Activated CD8-positive, alpha-beta T cell treated with anti-CD3 and anti-CD28 coated beads, Interleukin-2, amount 10 ng/mL, durations not matched to agents 7 days and 5 days (primary cell): ENCODE results near the gene LDLRAD2. TPM values are rescaled to one million over a fixed set of nuclear protein-coding genes. Genes with fewer than 3 reads are reported as not detected.

ENCODE experiments used
- ATAC-seq: fragments of 150-1000 bp; cut with Tn5 transposase; one replicate; pipeline ENCODE4 v1.10.0; 2021; ENCODE audit warnings: moderate library complexity
- CTCF ChIA-PET: fragments of 350-600 bp; sonication (Branson Sonifier 250); formaldehyde crosslinking; loops from one replicate; lab custom pipeline; 2021; ENCODE audit warnings: antibody characterized with exemption; lab: Charles Lee
- POLR2A ChIA-PET: fragments of 350-600 bp; sonication (Branson Sonifier 250); formaldehyde crosslinking; loops from one replicate; lab custom pipeline; 2021; ENCODE audit warnings: antibody characterized with exemption; lab: Charles Lee
- DNase-seq: peaks from one replicate; pipeline ENCODE4 v3.0.0-alpha.2; 2020
- H3K27ac Mint-ChIP-seq: one replicate; pipeline ENCODE4 v1.8.0; 2021; ENCODE audit warnings: mild to moderate bottlenecking, mixed read lengths
- H3K27me3 Mint-ChIP-seq: one replicate; pipeline ENCODE4 v1.8.0; 2021; ENCODE audit warnings: low read depth, mixed read lengths
- H3K36me3 Mint-ChIP-seq: one replicate; pipeline ENCODE4 v1.8.0; 2021; ENCODE audit warnings: low read depth, mixed read lengths
- H3K4me1 Mint-ChIP-seq: one replicate; pipeline ENCODE4 v1.8.0; 2021; ENCODE audit warnings: low read depth, mixed read lengths
- H3K4me3 Mint-ChIP-seq: one replicate; pipeline ENCODE4 v1.8.0; 2021; ENCODE audit warnings: mild to moderate bottlenecking, mixed read lengths
- H3K9me3 Mint-ChIP-seq: one replicate; pipeline ENCODE4 v1.8.0; 2022; ENCODE audit warnings: mixed read lengths; ENCODE audit not compliant: insufficient read depth
- total RNA-seq, 2 experiments: library from RNA; stranded (reverse); gene quantifications; one replicate each; pipeline ENCODE4 v1.2.3, GENCODE V29; 2021

The LDLRAD2 gene
- total RNA-seq, 2 experiments from 2014 or later = not detected

DNA sequence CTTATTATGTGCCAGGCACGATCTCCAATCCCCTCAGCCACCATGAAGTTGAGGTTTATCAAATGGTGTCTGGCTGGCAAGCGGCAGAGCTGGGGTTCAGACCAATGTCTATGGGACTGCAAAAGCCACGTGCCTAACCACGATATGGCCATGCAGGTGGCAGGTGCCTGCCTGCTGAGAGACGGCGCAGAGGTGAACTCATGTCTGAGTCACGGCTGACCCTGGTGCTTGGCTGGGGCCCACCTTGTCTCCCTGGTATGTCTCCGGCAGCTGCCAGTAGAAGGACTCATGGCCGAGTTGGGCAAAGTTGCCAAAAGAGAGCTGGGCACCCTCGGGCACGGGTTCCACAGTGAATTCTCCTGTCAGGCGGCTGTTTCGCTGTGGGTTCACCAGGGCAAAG, 59.9 kb downstream of the LDLRAD2 start:
- ATAC-seq (no peak), DNase-seq (no peak)
- no peak overlapping the region for H3K4me3 Mint-ChIP-seq
- ChIA-PET POLR2A (no interaction called here), CTCF (no interaction called here)
- H3K36me3 Mint-ChIP-seq = no peaks in the 10 kb centered on the region
- H3K4me1 Mint-ChIP-seq = no peaks in the 10 kb centered on the region
- H3K27me3 Mint-ChIP-seq = no peaks in the 10 kb centered on the region
- H3K9me3 Mint-ChIP-seq = no peaks in the 10 kb centered on the region
- H3K27ac Mint-ChIP-seq = no peak overlapping the region

DNA sequence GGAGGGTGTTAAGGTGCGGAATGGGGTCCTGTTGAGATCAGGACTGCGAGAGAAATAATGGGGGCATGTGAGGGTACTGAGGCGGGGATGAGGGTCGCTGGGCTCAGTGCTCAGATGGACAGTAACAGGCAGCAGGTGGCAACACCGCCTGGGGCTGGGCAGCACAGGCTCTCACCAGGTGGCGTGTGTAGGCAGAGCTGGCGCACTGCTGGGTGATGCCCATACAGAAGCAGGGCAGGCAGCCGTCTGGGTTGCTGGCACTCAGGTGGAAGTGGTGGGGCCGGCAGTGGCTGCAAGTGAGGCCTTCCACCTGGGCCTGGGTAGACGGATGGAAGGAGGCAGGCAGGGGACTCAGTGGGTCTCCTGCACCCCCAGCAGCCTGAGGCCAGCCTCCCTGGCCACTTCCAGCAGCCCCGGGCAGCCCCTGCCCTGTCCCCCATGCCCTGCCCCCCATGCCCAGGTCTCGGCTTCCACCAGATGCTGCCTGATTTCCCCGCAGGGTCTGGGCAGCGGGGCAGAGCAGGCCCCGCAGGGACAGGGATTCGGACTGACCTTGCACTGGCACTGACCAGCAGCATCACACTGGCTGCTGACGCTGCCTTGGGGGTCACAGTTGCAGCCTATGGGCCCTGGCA, 60.5 kb downstream of the LDLRAD2 start:
- ChIA-PET CTCF (no interaction called here), POLR2A (no interaction called here)
- no peaks in the 10 kb centered on the region for H3K36me3 Mint-ChIP-seq
- no peak overlapping the region for H3K4me3 Mint-ChIP-seq
- no peak for ATAC-seq
- no peak overlapping the region for H3K27ac Mint-ChIP-seq
- no peak for DNase-seq
- no peaks in the 10 kb centered on the region for H3K9me3 Mint-ChIP-seq
- H3K4me1 Mint-ChIP-seq = no peaks in the 10 kb centered on the region
- H3K27me3 Mint-ChIP-seq = no peaks in the 10 kb centered on the region

DNA sequence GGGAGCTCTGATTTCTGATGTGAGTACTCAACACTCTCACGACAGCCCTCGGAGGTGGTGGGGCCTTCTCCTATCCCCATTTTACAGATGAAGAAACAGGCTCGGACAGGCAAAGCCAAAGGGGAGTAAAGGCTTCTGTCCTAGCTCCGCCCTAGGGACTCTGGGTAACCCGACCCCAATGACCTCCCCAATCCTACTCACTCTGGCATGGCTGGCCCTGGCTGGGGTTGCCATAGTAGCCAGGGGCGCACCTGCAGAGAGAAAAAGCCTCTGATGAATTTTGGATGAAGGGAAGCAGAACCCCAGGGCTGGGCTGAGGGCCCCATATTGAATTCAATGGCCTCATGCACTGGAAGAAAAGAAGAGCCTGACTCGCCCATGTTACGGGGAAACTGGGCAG, 61.1 kb downstream of the LDLRAD2 start:
- Mint-ChIP-seq H3K36me3 (no peaks in the 10 kb centered on the region), H3K27ac (no peak overlapping the region), H3K4me3 (no peak overlapping the region), H3K9me3 (no peaks in the 10 kb centered on the region), H3K4me1 (no peaks in the 10 kb centered on the region), H3K27me3 (no peaks in the 10 kb centered on the region)
- ATAC-seq (no peak), DNase-seq (no peak)
- CTCF ChIA-PET = no interaction called here
- POLR2A ChIA-PET = no interaction called here

DNA sequence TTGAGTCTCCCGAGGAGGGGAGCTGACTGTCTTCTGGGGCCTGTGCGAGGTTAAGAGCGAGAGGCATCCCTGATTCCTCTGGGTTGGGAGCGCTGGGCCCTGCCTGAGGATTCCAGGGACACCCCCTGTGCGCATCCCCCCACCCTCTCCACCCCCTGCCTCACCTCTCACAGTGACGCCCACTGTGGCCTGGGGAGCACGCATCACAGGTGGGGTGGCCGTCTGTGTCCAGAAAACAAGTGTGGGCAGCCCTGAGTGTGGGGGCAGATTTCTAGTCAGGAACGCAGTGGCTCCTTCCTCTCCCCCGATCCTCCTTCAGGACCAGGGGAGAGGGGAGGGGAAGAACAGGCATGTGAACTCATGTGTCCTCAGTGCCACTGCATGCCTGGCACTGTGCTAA, 61.7 kb downstream of the LDLRAD2 start:
- ChIA-PET POLR2A (no interaction called here), CTCF (no interaction called here)
- ATAC-seq = no peak
- DNase-seq = no peak
- Mint-ChIP-seq H3K27me3 (no peaks in the 10 kb centered on the region), H3K36me3 (no peaks in the 10 kb centered on the region), H3K9me3 (no peaks in the 10 kb centered on the region), H3K27ac (no peak overlapping the region), H3K4me3 (no peak overlapping the region), H3K4me1 (no peaks in the 10 kb centered on the region)

DNA sequence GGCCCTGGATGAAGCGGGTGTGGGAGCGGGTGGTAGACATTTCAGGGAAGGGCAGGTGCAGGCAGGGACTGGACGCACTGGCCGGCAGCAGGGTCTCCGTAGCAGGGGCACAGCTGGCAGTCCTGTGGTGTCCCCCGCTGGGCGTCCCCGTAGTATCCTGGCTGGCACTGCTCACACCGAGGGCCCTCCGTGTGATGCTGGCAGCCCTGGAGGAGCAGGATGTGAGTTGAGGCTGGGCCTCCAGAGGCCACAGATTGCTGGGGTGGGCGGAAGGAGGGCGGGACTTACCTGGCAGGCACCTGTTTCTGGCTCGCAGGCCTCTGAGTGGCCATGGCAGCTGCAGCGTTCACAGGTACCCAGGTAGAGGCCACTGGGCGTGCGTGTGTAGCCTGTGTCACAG, 62.3 kb downstream of the LDLRAD2 start:
- DNase-seq (no peak), ATAC-seq (no peak)
- Mint-ChIP-seq H3K4me3 (no peak overlapping the region), H3K27ac (no peak overlapping the region), H3K4me1 (no peaks in the 10 kb centered on the region), H3K36me3 (no peaks in the 10 kb centered on the region), H3K9me3 (no peaks in the 10 kb centered on the region), H3K27me3 (no peaks in the 10 kb centered on the region)
- CTCF ChIA-PET = no interaction called here
- POLR2A ChIA-PET = no interaction called here

Other genes starting within 250 kb of the LDLRAD2 start
- gene RAP1GAP, start 142.9 kb upstream of the LDLRAD2 start, total RNA-seq = under 1 TPM in 1 of 2 experiments, not detected in 1; 0.13 TPM
- gene USP48, start 29.1 kb upstream of the LDLRAD2 start, total RNA-seq = 10 to 100 TPM; 71.3 to 74.9 TPM
- 1 to 10 TPM; 3.2 to 3.8 TPM for gene HSPG2, start 125.0 kb downstream of the LDLRAD2 start, total RNA-seq
- not detected for gene CELA3B, start 164.8 kb downstream of the LDLRAD2 start, total RNA-seq
- gene CELA3A, start 189.4 kb downstream of the LDLRAD2 start, total RNA-seq = not detected
- 100 to 1,000 TPM; 365 to 389 TPM for gene CDC42, start 240.4 kb downstream of the LDLRAD2 start, total RNA-seq